ENCODE measurements around the gene LRMDA. TPM values are rescaled to one million over a fixed set of nuclear protein-coding genes. Genes with fewer than 3 reads are reported as not detected.

Gene LRMDA
- total and polyA plus RNA-seq, 2 of the 13 experiments (the other 11 are each of a cell fraction or from before 2014, with no cell fraction given) = 13.4 to 22.0 TPM

DNA sequence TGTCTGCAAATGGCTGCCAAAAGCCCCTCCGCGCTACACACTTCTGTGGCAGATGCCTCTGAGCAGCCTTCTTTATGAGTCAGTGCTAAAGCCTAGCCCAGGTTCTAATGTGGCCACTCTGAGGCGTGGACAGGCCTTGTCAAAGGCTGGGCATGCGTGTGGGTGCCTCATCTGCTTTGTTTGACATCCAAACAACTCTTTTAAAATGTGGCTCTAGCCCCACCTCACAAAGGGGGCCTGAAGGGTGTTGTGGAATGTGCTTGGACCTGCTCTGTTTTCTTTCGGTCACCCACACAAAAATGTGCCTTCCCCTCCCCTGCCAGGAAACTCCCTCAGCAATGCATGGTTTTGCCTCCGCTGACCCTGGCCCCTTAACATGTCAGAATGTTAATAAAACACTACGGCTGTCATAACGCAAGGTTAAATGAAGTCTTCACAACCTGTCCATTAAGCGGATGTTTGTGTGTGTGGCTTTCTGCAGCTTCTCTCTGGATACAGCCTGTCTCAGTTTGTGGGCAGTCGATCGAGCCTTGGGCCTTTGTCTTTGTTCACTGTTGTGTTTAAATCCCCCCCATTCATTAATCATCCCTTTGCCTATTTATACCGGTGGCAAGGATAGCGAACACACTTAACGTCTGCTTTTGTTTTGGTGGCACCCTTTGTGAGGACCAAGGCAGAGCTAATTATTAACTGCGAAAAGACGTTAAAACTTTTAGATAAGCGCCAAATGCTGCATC lies 718.9 kb downstream of the LRMDA start (continued):
- TF ChIP-seq RARA (CRISPR knock-in tag; IDR thresholded peaks at IDR 0.05) (peak; percentile 89), HIVEP1 (CRISPR knock-in tag; IDR thresholded peaks at IDR 0.05) (peak; percentile 64; the same call in 1 of the 2 replicates), ZSCAN29 (CRISPR knock-in tag; conservative IDR thresholded peaks at IDR 0.05) (peak; percentile 90), FOXK2 (IDR thresholded peaks at IDR 0.05) (peak; percentile 44; the same call in 1 of the 2 replicates), ZNF709 (CRISPR knock-in tag; IDR thresholded peaks at IDR 0.05) (peak; percentile 49; the same call in 1 of the 2 replicates), THAP11 (CRISPR knock-in tag; IDR thresholded peaks at IDR 0.05) (peak; percentile 41; the same call in 1 of the 2 replicates), SRF (IDR thresholded peaks at IDR 0.05; ENCODE audit: low read depth, low read length) (no peak), HOMEZ (CRISPR knock-in tag; IDR thresholded peaks at IDR 0.05; ENCODE audit: low read depth) (0 out of 2 replicates have a peak, but pooled peaks have one; percentile 50), ZNF691 (CRISPR knock-in tag; IDR thresholded peaks at IDR 0.05; ENCODE audit: borderline replicate concordance, low read depth) (peak; percentile 52; the same call in 1 of the 2 replicates), ZNF652 (CRISPR knock-in tag; IDR thresholded peaks at IDR 0.05; ENCODE audit: borderline replicate concordance, low read depth) (peak; percentile 33; the same call in 1 of the 2 replicates), FOSL2 (CRISPR knock-in tag; IDR thresholded peaks at IDR 0.05) (peak; percentile 82), HMG20A (CRISPR knock-in tag; IDR thresholded peaks at IDR 0.05; ENCODE audit: borderline replicate concordance) (peak; percentile 61; the same call in 1 of the 2 replicates), SRSF1 (optimal IDR thresholded peaks at IDR 0.05; ENCODE audit: low read depth, low read length) (peak; percentile 28), ARID5B (CRISPR knock-in tag; IDR thresholded peaks at IDR 0.05) (peak; percentile 85)
- TF ChIP-seq, protein P1, sequence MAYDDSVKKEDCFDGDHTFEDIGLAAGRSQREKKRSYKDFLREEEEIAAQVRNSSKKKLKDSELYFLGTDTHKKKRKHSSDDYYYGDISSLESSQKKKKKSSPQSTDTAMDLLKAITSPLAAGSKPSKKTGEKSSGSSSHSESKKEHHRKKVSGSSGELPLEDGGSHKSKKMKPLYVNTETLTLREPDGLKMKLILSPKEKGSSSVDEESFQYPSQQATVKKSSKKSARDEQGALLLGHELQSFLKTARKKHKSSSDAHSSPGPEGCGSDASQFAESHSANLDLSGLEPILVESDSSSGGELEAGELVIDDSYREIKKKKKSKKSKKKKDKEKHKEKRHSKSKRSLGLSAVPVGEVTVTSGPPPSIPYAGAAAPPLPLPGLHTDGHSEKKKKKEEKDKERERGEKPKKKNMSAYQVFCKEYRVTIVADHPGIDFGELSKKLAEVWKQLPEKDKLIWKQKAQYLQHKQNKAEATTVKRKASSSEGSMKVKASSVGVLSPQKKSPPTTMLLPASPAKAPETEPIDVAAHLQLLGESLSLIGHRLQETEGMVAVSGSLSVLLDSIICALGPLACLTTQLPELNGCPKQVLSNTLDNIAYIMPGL (CRISPR knock-in tag; IDR thresholded peaks at IDR 0.05; ENCODE audit: borderline replicate concordance in 1 of 2, low read depth in 1 of 2) = peak in 1 of 2 experiments; percentile 57; a peak in 2 of 4 replicates
- TF ChIP-seq, protein P2, sequence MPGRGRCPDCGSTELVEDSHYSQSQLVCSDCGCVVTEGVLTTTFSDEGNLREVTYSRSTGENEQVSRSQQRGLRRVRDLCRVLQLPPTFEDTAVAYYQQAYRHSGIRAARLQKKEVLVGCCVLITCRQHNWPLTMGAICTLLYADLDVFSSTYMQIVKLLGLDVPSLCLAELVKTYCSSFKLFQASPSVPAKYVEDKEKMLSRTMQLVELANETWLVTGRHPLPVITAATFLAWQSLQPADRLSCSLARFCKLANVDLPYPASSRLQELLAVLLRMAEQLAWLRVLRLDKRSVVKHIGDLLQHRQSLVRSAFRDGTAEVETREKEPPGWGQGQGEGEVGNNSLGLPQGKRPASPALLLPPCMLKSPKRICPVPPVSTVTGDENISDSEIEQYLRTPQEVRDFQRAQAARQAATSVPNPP (CRISPR knock-in tag; IDR thresholded peaks at IDR 0.05) = no peak
- TF ChIP-seq, protein P3, sequence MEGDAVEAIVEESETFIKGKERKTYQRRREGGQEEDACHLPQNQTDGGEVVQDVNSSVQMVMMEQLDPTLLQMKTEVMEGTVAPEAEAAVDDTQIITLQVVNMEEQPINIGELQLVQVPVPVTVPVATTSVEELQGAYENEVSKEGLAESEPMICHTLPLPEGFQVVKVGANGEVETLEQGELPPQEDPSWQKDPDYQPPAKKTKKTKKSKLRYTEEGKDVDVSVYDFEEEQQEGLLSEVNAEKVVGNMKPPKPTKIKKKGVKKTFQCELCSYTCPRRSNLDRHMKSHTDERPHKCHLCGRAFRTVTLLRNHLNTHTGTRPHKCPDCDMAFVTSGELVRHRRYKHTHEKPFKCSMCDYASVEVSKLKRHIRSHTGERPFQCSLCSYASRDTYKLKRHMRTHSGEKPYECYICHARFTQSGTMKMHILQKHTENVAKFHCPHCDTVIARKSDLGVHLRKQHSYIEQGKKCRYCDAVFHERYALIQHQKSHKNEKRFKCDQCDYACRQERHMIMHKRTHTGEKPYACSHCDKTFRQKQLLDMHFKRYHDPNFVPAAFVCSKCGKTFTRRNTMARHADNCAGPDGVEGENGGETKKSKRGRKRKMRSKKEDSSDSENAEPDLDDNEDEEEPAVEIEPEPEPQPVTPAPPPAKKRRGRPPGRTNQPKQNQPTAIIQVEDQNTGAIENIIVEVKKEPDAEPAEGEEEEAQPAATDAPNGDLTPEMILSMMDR (CRISPR knock-in tag; IDR thresholded peaks at IDR 0.05) = peak; percentile 23

Measured in HepG2 (cell line).